H9 (cell line): ENCODE data around the gene RPL28. TPM values are rescaled to one million over a fixed set of nuclear protein-coding genes. Genes with fewer than 3 reads are reported as not detected.
A peak's percentile ranks its signal among the peaks of the same experiment; 100 is the strongest.

Source experiments
- DNase-seq: peaks from one replicate; pipeline ENCODE4 v3.0.0-alpha.2; 2017
- H2AFZ ChIP-seq: one replicate; pipeline ENCODE4 v1.6.1; 2013; ENCODE audit warnings: mild to moderate bottlenecking, low read length, control low read depth, moderate library complexity
- H2AK5ac ChIP-seq: 2 replicates; pipeline ENCODE4 v1.6.1; 2013; ENCODE audit warnings: low read length, control low read depth, mixed read lengths; ENCODE audit not compliant: insufficient read length
- H2BK120ac ChIP-seq: one replicate; pipeline ENCODE4 v1.6.1; 2013; ENCODE audit warnings: low read depth, mild to moderate bottlenecking, low read length, control low read depth, inconsistent platforms; ENCODE audit not compliant: poor library complexity, severe bottlenecking
- H2BK12ac ChIP-seq: 2 replicates; pipeline ENCODE4 v1.6.1; 2013; ENCODE audit warnings: low read length, control low read depth, mixed read lengths, low read depth; ENCODE audit not compliant: insufficient read length
- H2BK15ac ChIP-seq: 2 replicates; pipeline ENCODE4 v1.6.1; 2013; ENCODE audit warnings: low read depth, low read length, control low read depth
- H2BK20ac ChIP-seq: one replicate; pipeline ENCODE4 v1.6.1; 2013; ENCODE audit warnings: low read depth, mild to moderate bottlenecking, low read length, control low read depth, inconsistent platforms; ENCODE audit not compliant: poor library complexity, severe bottlenecking
- H2BK5ac ChIP-seq: 2 replicates; pipeline ENCODE4 v1.6.1; 2013; ENCODE audit warnings: low read length, control low read depth, mixed read lengths; ENCODE audit not compliant: insufficient read length
- H3K14ac ChIP-seq: 2 replicates; pipeline ENCODE4 v1.6.1; 2013; ENCODE audit warnings: low read length, control low read depth; ENCODE audit not compliant: insufficient read depth
- H3K18ac ChIP-seq: 2 replicates; pipeline ENCODE4 v1.6.1; 2013; ENCODE audit warnings: low read depth, mild to moderate bottlenecking, mixed read lengths, low read length, control low read depth; ENCODE audit not compliant: insufficient read length
- H3K23ac ChIP-seq: 2 replicates; pipeline ENCODE4 v1.6.1; 2013; ENCODE audit warnings: low read length, control low read depth, mixed read lengths, low read depth; ENCODE audit not compliant: insufficient read length
- H3K23me2 ChIP-seq: 2 replicates; pipeline ENCODE4 v1.6.1; 2013; ENCODE audit warnings: low read depth, mild to moderate bottlenecking, mixed read lengths, low read length, control low read depth; ENCODE audit not compliant: insufficient read length, poor library complexity, severe bottlenecking
- H3K27ac ChIP-seq: 2 replicates; pipeline ENCODE4 v1.5.1; 2013; ENCODE audit warnings: low read length, control low read depth, mixed read lengths, low read depth; ENCODE audit not compliant: insufficient read length
- H3K27me3 ChIP-seq: 2 replicates; pipeline ENCODE4 v1.6.1; 2013; ENCODE audit warnings: low read length, control low read depth, inconsistent platforms; ENCODE audit not compliant: insufficient read depth
- H3K4ac ChIP-seq: 2 replicates; pipeline ENCODE4 v1.6.1; 2013; ENCODE audit warnings: low read depth, mild to moderate bottlenecking, control low read depth, inconsistent platforms, low read length, moderate library complexity
- H3K4me1 ChIP-seq: 2 replicates; pipeline ENCODE4 v1.6.1; 2013; ENCODE audit warnings: low read length, control low read depth, inconsistent platforms; ENCODE audit not compliant: insufficient read depth
- H3K4me2 ChIP-seq: 2 replicates; pipeline ENCODE4 v1.6.1; 2013; ENCODE audit warnings: low read length, control low read depth, mixed read lengths; ENCODE audit not compliant: insufficient read length, insufficient read depth
- H3K56ac ChIP-seq: 2 replicates; pipeline ENCODE4 v1.6.1; 2013; ENCODE audit warnings: low read depth, mild to moderate bottlenecking, mixed read lengths, low read length, control low read depth; ENCODE audit not compliant: insufficient read length
- H3K79me1 ChIP-seq: 2 replicates; pipeline ENCODE4 v1.6.1; 2013; ENCODE audit warnings: low read depth, mild to moderate bottlenecking, moderate library complexity, low read length, control low read depth, inconsistent platforms; ENCODE audit not compliant: insufficient read depth, poor library complexity, severe bottlenecking
- H3K79me2 ChIP-seq: 2 replicates; pipeline ENCODE4 v1.6.1; 2013; ENCODE audit warnings: low read length, control low read depth, inconsistent platforms; ENCODE audit not compliant: insufficient read depth
- H3K9ac ChIP-seq: 2 replicates; pipeline ENCODE4 v1.6.1; 2013; ENCODE audit warnings: low read length, control low read depth, mixed read lengths; ENCODE audit not compliant: insufficient read length; ENCODE audit errors: extremely low read depth
- H3K9me3 ChIP-seq: one replicate; pipeline ENCODE4 v1.6.1; 2013; ENCODE audit warnings: low read depth, low read length, inconsistent platforms; ENCODE audit not compliant: control insufficient read depth
- H3T11ph ChIP-seq: one replicate; pipeline ENCODE4 v1.6.1; 2013; ENCODE audit warnings: mild to moderate bottlenecking, low read length, control low read depth, inconsistent platforms
- H4K20me1 ChIP-seq: one replicate; pipeline ENCODE4 v1.6.1; 2013; ENCODE audit not compliant: control insufficient read depth, insufficient read length, insufficient read depth
- H4K5ac ChIP-seq: 2 replicates; pipeline ENCODE4 v1.6.1; 2013; ENCODE audit warnings: low read depth, mild to moderate bottlenecking, mixed read lengths, low read length, control low read depth; ENCODE audit not compliant: insufficient read length
- H4K8ac ChIP-seq: replicated peaks from 2 replicates; pipeline ENCODE4 v1.6.1; 2013; ENCODE audit warnings: low read length, control low read depth, mixed read lengths, low read depth; ENCODE audit not compliant: insufficient read length
- H4K91ac ChIP-seq: 2 replicates; pipeline ENCODE4 v1.6.1; 2013; ENCODE audit warnings: low read depth, mild to moderate bottlenecking, moderate library complexity, mixed read lengths, low read length, control low read depth; ENCODE audit not compliant: insufficient read length
- H3K27ac Mint-ChIP-seq, 3 experiments: 2 replicates in 2 of 3; 3 replicates in 1 of 3; pipeline ENCODE4 v1.8.0; 2020 to 2021; ENCODE audit warnings: mixed read lengths in 3 of 3, mild to moderate bottlenecking in 1 of 3, moderate library complexity in 1 of 3
- H3K27me3 Mint-ChIP-seq: 2 replicates; pipeline ENCODE4 v1.8.0; 2021; ENCODE audit warnings: low read depth, mild to moderate bottlenecking, moderate library complexity, mixed read lengths
- H3K36me3 Mint-ChIP-seq, 3 experiments: 2 replicates in 2 of 3; 3 replicates in 1 of 3; pipeline ENCODE4 v1.8.0; 2020 to 2021; ENCODE audit warnings: low read depth in 3 of 3, mixed read lengths in 3 of 3; ENCODE audit not compliant: insufficient read depth in 1 of 3
- H3K4me1 Mint-ChIP-seq, 2 experiments: 2 replicates each; pipeline ENCODE4 v1.8.0; 2020; ENCODE audit warnings: mixed read lengths in 2 of 2
- H3K4me3 Mint-ChIP-seq, 2 experiments: 2 replicates in 1 of 2; 3 replicates in 1 of 2; pipeline ENCODE4 v1.8.0; 2020 to 2021; ENCODE audit warnings: mild to moderate bottlenecking in 2 of 2, mixed read lengths in 2 of 2, moderate library complexity in 1 of 2
- H3K9me3 Mint-ChIP-seq, 2 experiments: 2 replicates in 1 of 2; 3 replicates in 1 of 2; pipeline ENCODE4 v1.8.0; 2020; ENCODE audit warnings: mild to moderate bottlenecking in 2 of 2, mixed read lengths in 2 of 2, moderate library complexity in 1 of 2
- CTCF ChIP-seq: fragments of 200-600 bp; sonication (generic); conservative IDR thresholded peaks from 3 replicates; pipeline ENCODE4 v1.8.0; 2021; ENCODE audit warnings: antibody characterized with exemption, mild to moderate bottlenecking
- WGBS: extraction: QIAGEN DNeasy Blood & Tissue Kit; methylation state at CpG from one replicate; pipeline ENCODE4 v1.1.7; 2013; ENCODE audit warnings: missing lambda C conversion rate, low lambda C conversion rate, mixed read lengths; ENCODE audit not compliant: insufficient read length; ENCODE audit errors: extremely low coverage; 5-methylcytosine and 5-hydroxymethylcytosine counted together
- total RNA-seq: library from RNA; stranded (reverse); gene quantifications from 2 replicates; pipeline ENCODE4 v1.2.1, GENCODE V29; 2021

The RPL28 gene
- total RNA-seq, 1 experiment from 2014 or later, result 2,076 TPM

GRCh38 chr19:55443824-55444480 is 58.2 kb downstream of the RPL28 start:
- Histone ChIP-seq H2BK20ac (no peak overlapping the region), H3K4me2 (peak overlapping the region; percentile 69), H3K23ac (no peak overlapping the region), H4K91ac (no peak overlapping the region), H3T11ph (no peak overlapping the region), H3K56ac (no peak overlapping the region), H3K79me2 (no peaks in the 10 kb centered on the region), H2BK5ac (no peak overlapping the region), H3K18ac (no peak overlapping the region), H2AK5ac (no peak overlapping the region), H3K4ac (no peak overlapping the region), H3K23me2 (peaks cover 21% of the 10 kb centered on the region), H3K9me3 (no peaks in the 10 kb centered on the region), H4K8ac (no peak overlapping the region), H3K4me1 (0 out of 2 replicates have a peak, but pooled peaks cover 2% of the 10 kb centered on the region), H3K9ac (no peak overlapping the region), H2BK15ac (no peak overlapping the region), H2BK120ac (no peak overlapping the region), H3K27ac (no peak overlapping the region), H4K20me1 (no peaks in the 10 kb centered on the region), H4K5ac (no peak overlapping the region), H2BK12ac (no peak overlapping the region), H2AFZ (no peak overlapping the region), H3K27me3 (peaks cover 49% of the 10 kb centered on the region), H3K14ac (no peak overlapping the region), H3K79me1 (no peaks in the 10 kb centered on the region)
- peaks cover 0 to 5% of the 10 kb centered on the region in 2 experiments; a peak in 3 of 5 replicates for H3K9me3 Mint-ChIP-seq
- no peak for DNase-seq
- TF ChIP-seq CTCF, result no peak
- peak overlapping the region in 1 of 2 experiments; percentile 89; a peak in 3 of 5 replicates for H3K4me3 Mint-ChIP-seq
- peaks cover 33% of the 10 kb centered on the region for H3K27me3 Mint-ChIP-seq
- WGBS, result no CpG with 5 or more reads among the region's 18 CpGs
- H3K27ac Mint-ChIP-seq, result no peak overlapping the region
- no peaks in the 10 kb centered on the region; a peak in 1 of 7 replicates for H3K36me3 Mint-ChIP-seq
- H3K4me1 Mint-ChIP-seq, result peaks cover 13 to 28% of the 10 kb centered on the region in 2 experiments
